ENCODE results near the gene KIRREL3. TPM values are rescaled to one million over a fixed set of nuclear protein-coding genes. Genes with fewer than 3 reads are reported as not detected.
"Not testable (repeated sequence)": the region's sequence is repeated elsewhere in the genome, so short reads cannot be mapped to it uniquely, and the experiment has no call there.

KIRREL3 gene
- polyA plus RNA-seq, 1 donor, result 0.49 TPM

DNA sequence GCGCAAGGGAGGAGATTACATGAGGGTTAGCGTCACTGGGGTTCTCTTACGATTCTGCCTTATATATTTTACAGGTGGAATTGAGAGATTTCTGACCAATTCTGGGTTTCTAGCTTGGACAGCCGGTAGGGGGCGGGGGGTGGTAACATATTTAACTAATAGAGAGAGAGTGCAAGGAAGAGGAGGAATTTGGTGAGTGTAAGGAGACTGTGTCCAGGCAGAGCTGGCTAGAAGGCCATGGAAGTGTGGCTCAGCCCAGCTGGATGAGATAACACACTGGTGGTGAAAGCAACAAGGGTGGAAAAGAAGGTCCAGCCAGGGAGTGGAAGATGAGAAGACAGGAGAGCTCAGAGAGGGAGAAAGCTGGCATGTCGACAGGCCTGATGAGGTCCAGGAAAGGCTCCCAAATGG is 588.6 kb downstream of the KIRREL3 start:
- DNase-seq, result no peak

- DNase-seq, result no peak
These were observed 589.9 kb downstream of the KIRREL3 start for GRCh38 chr11:126410649-126411048.

DNA sequence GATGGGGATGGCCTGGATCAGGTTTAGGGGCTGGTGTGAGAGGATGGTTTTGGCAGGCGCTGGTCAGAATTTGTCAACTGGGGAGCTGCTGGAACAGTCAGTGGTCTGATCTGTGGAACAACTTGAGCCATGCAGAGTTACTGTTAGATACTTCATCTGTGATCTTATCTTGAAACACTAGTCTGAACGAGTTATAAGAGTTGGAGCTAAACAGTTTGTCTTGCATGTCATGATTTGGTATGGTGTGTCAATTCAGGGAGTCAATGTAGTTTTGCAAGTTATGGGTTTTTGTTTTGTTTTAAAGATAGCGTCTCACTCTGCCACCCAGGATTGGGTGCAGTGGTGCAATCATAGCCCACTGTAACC is 591.0 kb downstream of the KIRREL3 start:
- DNase-seq, result no peak

- no peak for DNase-seq
These were observed 591.5 kb downstream of the KIRREL3 start for GRCh38 chr11:126408901-126409619.

GRCh38 chr11:126408496-126408895 is 592.1 kb downstream of the KIRREL3 start:
- DNase-seq, result no peak

DNA sequence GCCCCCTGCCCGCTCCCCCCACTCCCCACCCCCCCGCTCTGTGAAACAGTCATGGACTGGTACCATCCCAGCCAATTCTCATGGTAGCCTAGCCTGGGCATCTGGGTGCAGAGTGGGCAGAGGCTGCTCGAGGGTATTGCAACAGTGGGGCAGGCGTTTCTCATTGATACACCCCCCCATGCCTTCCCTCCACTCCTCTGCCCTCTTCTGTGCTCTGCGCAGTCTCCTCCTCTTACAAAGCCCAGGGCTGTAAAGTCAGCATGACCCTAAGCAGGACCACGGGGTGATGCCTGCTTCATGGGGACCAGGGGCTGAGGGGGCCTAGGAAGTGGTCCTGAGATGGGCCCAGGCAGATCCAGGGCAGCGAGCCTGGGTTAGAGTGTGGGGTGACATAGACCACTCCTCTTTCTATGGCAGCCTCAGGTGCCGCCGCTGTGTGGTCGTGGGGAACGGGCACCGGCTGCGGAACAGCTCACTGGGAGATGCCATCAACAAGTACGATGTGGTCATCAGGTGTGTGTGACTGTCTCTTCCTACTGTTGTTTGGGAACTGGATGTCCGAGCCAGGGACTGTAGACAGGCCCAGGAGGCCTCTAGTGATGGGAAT is 592.8 kb downstream of the KIRREL3 start:
- no peak for DNase-seq

GRCh38 chr11:126407101-126407521 is 593.5 kb downstream of the KIRREL3 start:
- DNase-seq, result no peak

GRCh38 chr11:126406368-126406767 is 594.2 kb downstream of the KIRREL3 start:
- DNase-seq, result no peak

- no peak for DNase-seq
These were observed 594.7 kb downstream of the KIRREL3 start for GRCh38 chr11:126405906-126406305.

- DNase-seq, result no peak
These were observed 595.2 kb downstream of the KIRREL3 start for GRCh38 chr11:126405374-126405773.

DNA sequence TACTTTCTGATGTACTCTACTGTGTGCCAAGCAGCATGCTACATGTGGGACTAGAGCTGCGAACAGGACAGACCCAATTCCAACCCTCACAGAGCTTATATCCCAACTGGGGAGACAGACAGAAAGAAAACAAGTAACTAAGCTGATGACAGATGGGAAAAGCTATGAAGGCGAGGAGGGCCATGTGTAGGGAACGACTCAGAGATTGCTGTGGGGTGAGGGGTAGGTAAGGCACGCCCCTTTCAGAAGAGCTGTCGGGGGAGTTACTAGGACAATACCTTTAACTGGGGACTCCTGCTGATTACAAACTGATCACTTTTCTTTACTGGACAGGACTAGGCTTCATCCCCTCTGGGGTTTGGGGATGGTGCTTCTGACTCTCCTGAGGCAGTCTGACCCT is 596.2 kb downstream of the KIRREL3 start:
- DNase-seq, result no peak

DNA sequence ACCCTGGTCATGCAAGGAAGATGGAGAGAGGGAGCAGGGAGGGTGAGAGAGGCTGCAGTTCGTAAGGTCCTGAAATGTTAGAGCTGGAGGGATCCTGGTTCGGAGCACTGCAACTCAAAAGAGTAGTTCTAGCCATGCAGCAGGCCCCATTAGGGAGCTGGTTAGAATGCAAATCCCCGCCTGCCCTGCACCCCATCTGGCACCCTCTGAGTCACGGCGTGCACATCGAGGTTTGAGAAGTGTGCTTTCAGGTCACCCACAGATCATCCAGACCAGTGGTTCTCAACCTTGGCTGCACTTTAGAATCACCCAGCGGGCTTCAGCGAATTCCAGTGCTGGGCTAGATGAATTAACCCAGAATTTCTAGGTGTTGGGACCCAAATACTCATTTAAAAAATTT is 596.9 kb downstream of the KIRREL3 start:
- DNase-seq, result no peak

DNA sequence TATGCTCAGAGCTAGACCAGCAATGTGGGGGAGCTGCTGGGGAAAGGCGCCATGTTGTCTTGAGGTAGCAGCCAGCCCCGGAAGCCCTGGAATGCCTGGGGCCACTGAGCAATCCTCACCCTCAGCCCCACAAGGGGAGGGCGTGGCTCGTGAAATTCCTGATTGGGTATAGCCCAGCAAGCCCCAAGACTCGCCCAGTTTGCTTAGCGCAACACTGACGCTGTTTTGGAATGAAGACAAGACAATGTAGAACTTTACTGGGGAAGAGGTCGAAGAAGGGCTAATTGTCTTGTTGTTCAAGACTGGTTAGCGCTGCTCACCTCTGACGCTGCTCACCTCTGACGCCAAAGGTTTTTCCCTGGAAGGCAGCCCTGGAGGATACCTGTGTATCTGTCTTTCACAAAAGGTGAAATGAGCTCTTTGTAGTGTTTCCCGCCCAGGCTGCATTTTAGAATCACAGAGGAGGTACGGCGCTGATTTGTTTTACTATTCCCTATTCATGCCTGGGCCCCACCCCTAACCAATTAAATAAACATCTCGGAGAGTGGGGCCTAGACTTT is 597.5 kb downstream of the KIRREL3 start:
- no peak for DNase-seq

- no peak for DNase-seq
These were observed 600.1 kb downstream of the KIRREL3 start for GRCh38 chr11:126400479-126400878.

DNA sequence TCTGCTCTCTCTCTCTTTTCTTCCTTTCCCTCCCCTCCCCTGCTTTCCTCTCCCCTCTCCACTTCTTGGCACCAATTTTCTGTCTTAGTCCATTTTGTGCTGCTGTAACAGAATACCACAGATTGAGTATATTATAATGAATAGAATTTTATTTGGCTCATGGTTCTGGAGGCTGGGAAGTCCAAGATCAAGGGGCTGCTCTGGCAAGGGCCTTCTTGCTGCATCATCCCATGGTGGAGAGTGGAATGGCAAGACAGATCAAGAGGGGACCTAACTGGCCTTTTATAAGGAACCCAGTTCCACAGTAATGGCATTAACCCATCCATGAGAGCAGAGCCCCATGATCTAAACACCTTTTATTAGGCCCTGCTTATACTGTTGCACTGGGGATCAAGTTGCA is 600.6 kb downstream of the KIRREL3 start:
- DNase-seq, result no peak

DNA sequence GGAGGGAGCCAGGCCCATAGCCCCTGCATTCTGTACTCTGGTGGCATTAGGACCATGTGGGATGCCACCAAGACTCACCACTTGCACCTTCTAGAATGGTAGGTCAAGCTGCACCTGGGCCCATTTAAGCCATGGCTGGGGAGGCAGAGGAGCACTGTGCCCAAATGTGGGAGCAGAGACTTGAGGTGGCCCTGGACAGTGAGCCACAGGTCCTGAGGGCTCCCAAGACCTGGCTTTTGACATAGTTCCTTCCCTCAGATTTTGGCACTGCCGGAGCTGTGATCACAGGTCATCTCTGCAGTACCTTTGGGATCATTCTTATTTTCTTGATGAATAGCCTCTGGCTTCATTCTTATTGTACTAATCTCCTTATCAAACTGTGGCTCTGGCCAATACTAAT is 601.8 kb downstream of the KIRREL3 start:
- no peak for DNase-seq

- no peak for DNase-seq
These were observed 602.3 kb downstream of the KIRREL3 start for GRCh38 chr11:126398296-126398695.

- DNase-seq, result no peak
These were observed 603.6 kb downstream of the KIRREL3 start for GRCh38 chr11:126396965-126397364.

GRCh38 chr11:126396266-126396665 is 604.3 kb downstream of the KIRREL3 start:
- not testable (repeated sequence) for DNase-seq

DNA sequence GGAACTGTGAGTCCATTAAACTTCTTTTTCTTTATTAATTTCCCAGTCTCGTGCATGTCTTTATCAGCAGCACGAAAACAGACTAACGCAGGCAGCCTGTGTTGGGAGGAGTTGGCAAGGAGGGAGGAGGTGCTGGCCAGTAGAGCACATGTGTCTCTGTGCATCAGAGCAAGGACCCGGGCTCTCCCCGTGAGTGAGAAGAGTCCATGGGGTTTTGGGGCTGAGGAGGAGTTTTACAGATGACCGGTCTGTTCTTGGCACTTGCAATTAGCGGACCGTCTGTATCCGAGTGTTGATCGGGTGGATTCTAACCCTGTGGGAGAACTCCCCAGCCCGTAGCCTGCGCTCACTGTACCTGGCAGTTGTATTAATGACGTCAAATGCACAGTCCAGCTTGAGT is 604.8 kb downstream of the KIRREL3 start:
- peak; percentile 43 for DNase-seq

- not testable (repeated sequence) for DNase-seq
These were observed 605.9 kb downstream of the KIRREL3 start for GRCh38 chr11:126394634-126395072.

GRCh38 chr11:126394036-126394435 is 606.5 kb downstream of the KIRREL3 start:
- DNase-seq, result no peak

- no peak for DNase-seq
These were observed 607.4 kb downstream of the KIRREL3 start for GRCh38 chr11:126393143-126393542.

DNA sequence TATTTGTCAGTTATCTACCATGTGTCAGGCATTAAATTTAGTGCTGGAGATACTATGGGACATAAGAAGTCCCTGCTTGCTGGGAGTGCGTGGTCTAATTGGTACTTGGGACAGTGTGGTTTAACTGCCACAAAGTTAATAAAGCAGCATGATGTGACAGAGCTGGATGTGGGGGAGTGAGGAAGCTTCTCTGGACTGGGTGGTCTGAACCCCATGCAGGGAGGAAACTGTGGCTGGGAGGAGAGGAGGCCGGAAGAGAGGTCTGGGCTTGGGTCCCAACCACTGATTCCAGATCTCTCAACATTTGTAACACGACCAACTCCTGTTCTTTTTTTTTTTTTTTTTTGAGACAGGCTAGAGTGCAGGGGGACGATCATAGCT is 607.9 kb downstream of the KIRREL3 start:
- DNase-seq, result peak; percentile 41

Measured in hindlimb muscle (tissue), 1 donor.